Aorta (tissue), 5 donors: Measurements from ENCODE around the gene NAT14. TPM values are rescaled to one million over a fixed set of nuclear protein-coding genes. Genes with fewer than 3 reads are reported as not detected.
"Not testable (repeated sequence)": the region's sequence is repeated elsewhere in the genome, so short reads cannot be mapped to it uniquely, and the experiment has no call there.

Experiments
- ATAC-seq: fragments of 200-7000 bp; cut with Tn5 transposase; one replicate; pipeline ENCODE4 v1.9.1; 2022; ENCODE audit warnings: moderate library complexity; ENCODE audit not compliant: low FRiP score
- DNase-seq, 2 donors: peaks; one replicate each; pipeline ENCODE4 v3.0.0-alpha.2; 2020
- H3K27ac ChIP-seq, 2 donors: one replicate each; pipeline ENCODE4 v1.5.1; 2013; ENCODE audit warnings: low read length in 2 of 2, mild to moderate bottlenecking in 2 of 2, moderate library complexity in 2 of 2, control low read depth in 1 of 2, inconsistent platforms in 1 of 2, low read depth in 1 of 2
- H3K27me3 ChIP-seq, 2 donors: one replicate each; pipeline ENCODE4 v1.6.1; 2013; ENCODE audit warnings: control low read depth in 1 of 2, low read length in 1 of 2, mild to moderate bottlenecking in 1 of 2, moderate library complexity in 1 of 2; ENCODE audit not compliant: insufficient read depth in 2 of 2, control insufficient read depth in 1 of 2
- H3K36me3 ChIP-seq, 2 donors: one replicate each; pipeline ENCODE4 v1.6.1; 2013; ENCODE audit warnings: control low read depth in 1 of 2, low read length in 1 of 2, mild to moderate bottlenecking in 1 of 2; ENCODE audit not compliant: insufficient read depth in 2 of 2, control insufficient read depth in 1 of 2
- H3K4me1 ChIP-seq, 2 donors: one replicate each; pipeline ENCODE4 v1.6.1; 2013; ENCODE audit warnings: low read length in 2 of 2, control low read depth in 1 of 2, mild to moderate bottlenecking in 1 of 2, moderate library complexity in 1 of 2; ENCODE audit not compliant: insufficient read depth in 2 of 2, control insufficient read depth in 1 of 2
- H3K4me3 ChIP-seq, 2 donors: one replicate each; pipeline ENCODE4 v1.5.1; 2013; ENCODE audit warnings: low read length in 2 of 2, control low read depth in 1 of 2, mild to moderate bottlenecking in 1 of 2
- H3K9me3 ChIP-seq: one replicate; pipeline ENCODE4 v1.6.1; 2013; ENCODE audit warnings: mild to moderate bottlenecking, low read length; ENCODE audit not compliant: control insufficient read depth
- WGBS, 2 donors: extraction: QIAGEN DNeasy Blood & Tissue Kit; methylation state at CpG; one replicate each; pipeline ENCODE4 v1.1.7; 2013; 5-methylcytosine and 5-hydroxymethylcytosine counted together
- intact Hi-C, 2 donors: fragments of 100-400 bp; cut with DNase I; formaldehyde crosslinking; loops; one replicate each; pipeline versions ENCODE4 v1.14.2 to v1.15.0; 2022
- polyA plus RNA-seq, 2 donors: library from polyadenylated mRNA; stranded (reverse); fragments of 200-250 nt; gene quantifications; one replicate each; pipeline ENCODE4 v1.2.3, GENCODE V29; 2013
- total RNA-seq, 2 donors: library from RNA; stranded (reverse); fragmentation: NEBNext Ultra II Directional; extraction: Animal tissue kit (Norgen Biotek cat#: 25700); gene quantifications; one replicate each; pipeline ENCODE4 v1.2.1, GENCODE V29; 2021
- donor health status: healthy with polysubstance abuse.
- donor health status: Bipolar disorder and iron deficiency.
- donor health status: DM: no; HTN: no; CAD: no.
- donor health status: DM: no; HTN: no; CAD: no.
- donor health status: DM: yes; HTN: yes; CAD: no.

NAT14 gene
- total and polyA plus RNA-seq, 4 donors, result 3.1 to 19.2 (median 15.8) TPM

DNA sequence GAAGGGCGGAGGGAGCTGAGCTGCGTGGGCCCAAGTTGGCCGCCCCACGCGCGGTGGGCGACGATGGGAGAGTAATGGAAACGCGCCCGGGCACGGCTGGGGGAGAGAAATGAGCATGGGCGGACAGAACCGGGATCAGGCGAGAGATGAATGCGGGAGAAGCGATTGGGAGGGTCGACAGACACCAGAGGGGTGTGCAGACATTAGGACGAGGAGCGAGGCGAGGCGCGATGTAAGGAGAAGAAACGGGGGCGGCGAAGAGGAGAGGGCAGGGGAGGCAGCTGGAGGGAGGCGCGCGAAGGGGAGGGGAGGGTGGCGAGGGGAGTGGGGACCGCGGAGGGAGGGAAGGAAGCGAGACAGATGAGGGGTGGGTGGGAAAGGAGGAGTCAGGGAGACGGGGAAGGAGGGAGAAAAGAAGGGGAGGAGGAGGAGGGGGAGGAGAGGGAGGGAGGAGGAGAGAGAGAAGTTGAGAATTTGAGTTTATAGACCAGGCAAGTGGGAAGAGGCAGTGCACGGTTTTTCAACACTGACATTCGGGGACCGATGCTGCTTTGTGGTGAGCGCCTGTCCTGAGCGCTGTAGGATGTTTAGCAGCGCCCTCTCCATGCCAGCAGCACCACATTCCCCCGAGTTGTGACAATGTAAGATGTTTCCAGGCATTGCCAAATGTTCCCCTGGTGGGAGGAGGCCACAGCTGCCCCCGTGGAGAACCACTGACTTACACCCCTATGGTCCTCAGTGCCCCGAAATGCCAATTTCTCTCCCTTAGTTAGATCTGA, 41.8 kb upstream of the NAT14 start, which contains the start of gene SHISA7:
TSS of gene SHISA7 (minus strand) at position 256 of the 779 bp plus-strand sequence. CDS start 437 bp downstream, outside the sequence.
- Histone ChIP-seq H3K27me3 (no peaks in the 10 kb centered on the region), H3K4me3 (no peak within 1 kb of the TSS), H3K4me1 (no peaks in the 10 kb centered on the region), H3K27ac (no peak within 1 kb of the TSS), H3K36me3 (no peaks in the 10 kb centered on the region), H3K9me3 (no peaks in the 10 kb centered on the region)
- 1 to 2% methylated on average over 41 to 43 of the region's 43 CpGs for WGBS, 2 donors
- intact Hi-C loops, result no loop called here
- ATAC-seq (no peak), DNase-seq (no peak)

DNA sequence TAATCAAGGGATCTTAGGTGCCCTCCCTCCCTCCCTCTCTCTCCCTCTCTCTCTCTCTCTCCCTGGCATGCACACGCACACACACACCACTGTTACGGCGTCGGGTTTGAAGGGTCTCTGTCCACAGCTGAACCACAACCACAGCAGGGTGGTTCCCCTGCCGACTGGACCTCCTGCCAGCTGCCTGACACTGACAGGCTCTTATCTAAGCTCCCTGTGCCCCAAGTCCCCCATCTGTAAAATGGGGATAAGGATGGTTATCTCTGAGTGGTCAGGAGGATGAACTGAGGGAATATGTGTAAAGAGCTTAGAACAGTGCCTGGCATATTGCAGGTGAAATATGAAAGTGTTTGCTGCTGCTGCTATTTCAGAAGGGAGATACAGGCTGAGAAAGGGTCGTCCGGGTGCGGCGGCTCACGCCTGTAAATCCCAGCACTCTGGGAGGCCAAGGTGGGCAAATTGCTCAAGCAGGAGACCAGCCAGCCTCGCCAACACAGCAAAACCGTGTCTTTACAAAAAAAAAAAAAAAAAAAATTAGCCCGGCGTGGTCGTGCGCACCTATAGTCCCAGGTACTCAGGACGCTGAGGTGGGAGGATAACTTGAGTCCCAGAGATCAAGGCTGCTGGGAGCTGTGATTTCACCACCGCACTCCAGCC, 41.0 kb upstream of the NAT14 start:
- intact Hi-C loops, result no loop called here
- no peak for DNase-seq
- Histone ChIP-seq H3K27me3 (no peaks in the 10 kb centered on the region), H3K27ac (no peak overlapping the region), H3K9me3 (no peaks in the 10 kb centered on the region), H3K4me1 (no peaks in the 10 kb centered on the region), H3K4me3 (no peak overlapping the region), H3K36me3 (no peaks in the 10 kb centered on the region)
- WGBS, 2 donors, result 34 to 35% methylated on average over 18 of the region's 18 CpGs
- ATAC-seq, result no peak

DNA sequence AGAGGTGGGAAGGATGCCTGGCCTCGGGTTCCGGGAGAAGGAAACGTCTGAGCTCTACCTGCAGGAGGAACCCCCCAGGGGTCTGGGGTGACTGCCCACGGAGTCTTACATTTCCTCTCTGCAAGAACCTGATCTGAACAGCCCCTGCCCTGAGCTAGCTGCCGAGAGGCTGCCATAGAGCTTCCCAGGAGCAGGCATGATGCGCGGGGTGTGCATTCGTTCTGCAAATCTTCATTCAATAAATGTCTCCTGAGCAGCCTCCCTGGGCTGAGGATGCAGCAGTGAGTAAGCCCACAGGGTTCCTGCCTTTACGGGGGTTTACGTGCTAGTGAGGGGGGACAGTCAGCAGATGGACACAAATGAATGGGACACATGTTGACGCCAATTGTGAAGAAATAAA, 40.3 kb upstream of the NAT14 start:
- ATAC-seq, result no peak
- no peaks in the 10 kb centered on the region for H3K9me3 ChIP-seq
- no peak overlapping the region for H3K4me3 ChIP-seq
- DNase-seq, result no peak
- WGBS, 2 donors, result 40% methylated on average over 11 of the region's 11 CpGs
- H3K27ac ChIP-seq, result no peak overlapping the region
- H3K4me1 ChIP-seq, result no peaks in the 10 kb centered on the region
- H3K36me3 ChIP-seq, result no peaks in the 10 kb centered on the region
- no peaks in the 10 kb centered on the region for H3K27me3 ChIP-seq
- intact Hi-C loops, result no loop called here

DNA sequence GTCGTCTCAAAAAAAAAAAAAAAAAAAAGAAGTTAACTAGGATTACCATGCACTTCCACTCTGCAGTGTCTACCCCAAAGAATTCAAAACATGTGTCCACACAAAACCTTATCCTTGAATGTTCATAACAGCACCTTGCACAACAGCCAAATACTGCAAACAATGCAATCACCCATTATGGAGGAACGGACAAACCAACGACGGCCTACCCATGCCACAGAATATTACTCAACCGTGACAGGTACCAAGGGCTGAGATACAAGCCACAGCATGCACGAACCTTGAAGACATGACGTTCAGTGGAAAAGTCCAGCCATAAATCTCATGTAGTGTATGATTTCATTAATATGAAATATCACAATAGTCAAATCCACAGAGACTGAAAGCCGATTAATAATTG, 38.9 kb upstream of the NAT14 start:
- no peak for ATAC-seq
- Histone ChIP-seq H3K9me3 (no peaks in the 10 kb centered on the region), H3K27ac (no peak overlapping the region), H3K36me3 (no peaks in the 10 kb centered on the region), H3K4me1 (no peaks in the 10 kb centered on the region), H3K4me3 (no peak overlapping the region), H3K27me3 (no peaks in the 10 kb centered on the region)
- intact Hi-C loops, result no loop called here
- WGBS, 2 donors, result 65 to 67% methylated on average over 8 of the region's 8 CpGs
- DNase-seq, result no peak

DNA sequence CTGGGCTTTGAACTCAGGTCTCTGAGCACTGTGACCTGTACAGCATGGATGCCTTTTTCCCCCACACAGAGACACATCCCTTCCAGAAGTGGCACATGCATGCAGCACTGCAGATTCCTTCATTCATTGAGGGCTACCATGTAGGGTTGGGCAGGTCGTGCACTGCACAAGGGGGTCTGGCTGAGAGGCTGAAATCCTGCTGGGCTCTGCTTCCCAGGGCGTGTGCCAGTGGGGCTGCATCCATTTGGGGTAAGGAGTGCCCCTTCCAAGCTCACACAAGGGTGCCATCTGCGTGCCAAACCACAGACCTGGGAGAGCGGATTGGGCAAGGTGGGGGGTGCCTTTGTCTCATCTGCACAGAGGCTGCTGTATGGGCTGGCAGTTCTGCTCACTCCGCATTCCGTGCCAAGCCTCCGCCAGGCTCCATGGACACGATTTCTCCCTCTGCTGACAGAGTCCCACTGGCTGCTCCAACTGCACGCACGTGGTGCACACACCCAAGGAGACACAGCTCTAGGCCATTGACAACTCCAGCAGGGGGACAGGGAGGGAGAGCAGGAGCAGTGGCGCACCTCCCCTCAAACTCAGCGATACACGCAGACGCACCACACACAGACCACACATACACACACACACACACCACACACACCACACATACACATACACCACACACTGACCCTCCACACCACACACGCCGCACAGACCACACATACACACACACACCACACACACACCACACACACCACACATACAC, 37.4 kb upstream of the NAT14 start:
- intact Hi-C loops, result no loop called here
- Histone ChIP-seq H3K36me3 (no peaks in the 10 kb centered on the region), H3K4me1 (no peaks in the 10 kb centered on the region), H3K27me3 (no peaks in the 10 kb centered on the region), H3K9me3 (no peaks in the 10 kb centered on the region), H3K27ac (no peak overlapping the region), H3K4me3 (no peak overlapping the region)
- no peak for ATAC-seq
- WGBS, 2 donors, result 23 to 28% methylated on average over 16 of the region's 16 CpGs
- no peak for DNase-seq

DNA sequence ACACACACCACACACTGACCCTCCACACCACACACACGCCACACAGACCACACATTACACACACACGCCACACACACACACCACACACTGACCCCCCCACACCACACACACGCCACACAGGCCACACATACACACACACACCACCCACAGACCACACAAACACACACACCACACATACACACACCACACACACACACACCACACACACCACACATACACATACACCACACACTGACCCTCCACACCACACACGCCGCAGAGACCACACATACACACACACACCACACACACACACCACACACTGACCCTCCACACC, 36.9 kb upstream of the NAT14 start:
- H3K27me3 ChIP-seq, H3K27ac ChIP-seq, H3K4me1 ChIP-seq, intact Hi-C loops, DNase-seq, H3K4me3 ChIP-seq, H3K9me3 ChIP-seq, H3K36me3 ChIP-seq, ATAC-seq: not testable (repeated sequence)
- WGBS, 2 donors, result 82 to 85% methylated on average over 5 of the region's 5 CpGs

DNA sequence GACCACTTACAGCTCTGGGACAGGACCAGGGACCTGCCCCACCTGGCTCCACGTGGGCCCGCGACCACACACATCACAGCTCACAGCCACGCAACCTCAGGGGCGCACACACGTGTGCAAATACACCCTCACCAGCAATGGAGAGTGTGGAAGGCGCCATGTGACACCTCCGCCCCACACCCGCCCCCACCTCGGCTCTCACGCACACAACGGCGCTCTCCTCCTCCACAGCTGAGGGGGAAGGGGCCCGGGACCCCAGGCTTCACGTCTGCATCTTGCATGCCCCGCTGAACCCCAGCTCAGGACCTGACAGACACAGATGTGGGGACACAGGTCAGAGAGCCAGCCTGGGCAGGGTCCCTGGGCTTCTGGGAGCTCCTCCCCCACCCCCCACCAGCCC, 35.5 kb upstream of the NAT14 start:
- H3K4me1 ChIP-seq, result no peaks in the 10 kb centered on the region
- intact Hi-C loops, result no loop called here
- no peaks in the 10 kb centered on the region for H3K27me3 ChIP-seq
- H3K9me3 ChIP-seq, result no peaks in the 10 kb centered on the region
- H3K27ac ChIP-seq, result no peak overlapping the region
- no peak for DNase-seq
- ATAC-seq, result no peak
- 31 to 35% methylated on average over 15 to 16 of the region's 16 CpGs for WGBS, 2 donors
- no peaks in the 10 kb centered on the region for H3K36me3 ChIP-seq
- no peak overlapping the region for H3K4me3 ChIP-seq

DNA sequence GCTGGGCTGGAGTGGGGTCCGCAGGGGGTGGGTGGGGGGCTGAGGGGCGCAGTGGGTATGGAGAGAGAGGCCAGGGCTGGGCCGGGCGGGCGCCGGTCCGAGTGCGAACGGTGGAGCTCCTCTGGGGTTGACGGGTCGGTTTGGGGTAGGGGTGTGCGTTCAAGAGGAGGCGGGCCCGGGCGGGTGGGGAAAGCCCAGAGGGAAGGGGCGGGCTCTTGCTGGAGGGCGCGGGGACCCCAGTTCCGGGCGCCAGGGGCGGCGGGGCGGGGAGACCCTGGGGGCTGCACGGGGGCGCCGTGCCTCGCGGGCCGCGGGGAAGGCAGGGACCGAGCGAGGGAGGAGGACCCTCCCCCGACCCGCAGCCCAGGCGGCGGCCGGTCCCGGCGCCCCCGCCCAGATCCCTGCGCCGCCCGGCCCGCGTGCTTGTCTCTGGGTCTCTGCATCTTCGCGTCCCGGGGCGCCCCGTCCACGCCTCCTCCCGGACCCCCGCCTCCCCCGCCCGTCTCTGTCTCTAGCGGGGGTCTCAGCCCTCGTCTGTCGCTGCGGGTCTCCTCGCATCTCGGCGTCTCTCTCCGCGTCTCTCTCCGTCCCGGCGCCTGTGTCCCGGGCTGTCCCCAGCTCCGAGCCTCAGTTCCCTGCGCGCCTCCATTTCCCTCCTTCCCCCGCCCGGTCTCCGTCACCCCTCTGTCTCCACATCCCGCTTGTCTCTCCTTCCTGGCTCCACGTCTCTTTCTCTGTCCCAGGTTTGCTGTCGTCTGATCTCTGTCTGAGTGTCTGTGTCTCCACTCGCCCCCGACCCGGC, 33.6 kb upstream of the NAT14 start:
- intact Hi-C loops, result no loop called here
- 1 to 3% methylated on average over 30 to 80 of the region's 80 CpGs for WGBS, 2 donors
- no peak overlapping the region for H3K27ac ChIP-seq
- H3K4me1 ChIP-seq, result no peaks in the 10 kb centered on the region
- no peaks in the 10 kb centered on the region for H3K9me3 ChIP-seq
- no peak for ATAC-seq
- DNase-seq, result no peak
- no peaks in the 10 kb centered on the region for H3K27me3 ChIP-seq
- H3K4me3 ChIP-seq, result no peak overlapping the region
- H3K36me3 ChIP-seq, result no peaks in the 10 kb centered on the region
